ENCODE results near the gene EGR2.
"Not testable (repeated sequence)": the region's sequence is repeated elsewhere in the genome, so short reads cannot be mapped to it uniquely, and the experiment has no call there.

The EGR2 gene

DNA sequence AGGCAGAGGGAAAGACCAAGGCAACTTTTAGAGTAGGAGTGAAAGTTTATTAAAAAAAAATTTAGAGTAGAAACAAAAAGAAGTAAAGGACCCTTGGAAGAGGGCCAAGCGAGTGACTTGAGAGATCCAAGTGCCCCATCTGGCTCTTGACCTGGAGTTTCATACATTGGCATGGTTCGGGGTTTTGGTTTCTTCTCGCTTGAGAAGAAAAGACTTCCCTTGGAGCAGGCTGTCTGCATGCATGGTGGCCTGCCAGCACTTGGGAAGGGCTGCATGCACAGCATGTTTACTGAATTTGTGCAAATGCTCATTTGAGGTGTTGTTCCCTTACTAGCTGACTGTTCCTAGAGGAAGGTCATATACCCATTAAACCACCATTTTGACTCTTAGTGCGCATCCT is 20.4 kb downstream of the EGR2 start:
- DNase-seq (ENCODE audit: low read depth in 3 of 3, low spot score in 1 of 3) = no peak

DNA sequence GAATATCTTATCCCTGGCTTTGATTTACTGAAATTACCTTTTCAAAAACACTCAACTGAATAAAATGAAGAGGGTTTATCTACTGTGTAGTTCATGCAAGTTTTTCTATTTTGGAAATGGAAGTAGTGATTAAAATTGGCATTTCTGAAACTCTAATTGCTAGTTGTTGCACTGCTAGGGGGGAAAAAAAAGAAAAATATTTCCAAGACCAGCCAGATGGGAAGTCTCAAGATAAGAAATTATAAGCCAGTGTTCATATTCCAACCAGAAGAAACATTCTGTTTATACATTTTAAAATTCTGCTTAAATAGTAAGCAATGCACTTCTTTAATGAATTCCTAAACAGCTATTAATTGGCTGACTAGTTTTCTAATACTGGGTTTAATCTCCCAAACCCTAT is 21.1 kb downstream of the EGR2 start:
- DNase-seq (ENCODE audit: low read depth in 3 of 3, low spot score in 1 of 3) = no peak

DNA sequence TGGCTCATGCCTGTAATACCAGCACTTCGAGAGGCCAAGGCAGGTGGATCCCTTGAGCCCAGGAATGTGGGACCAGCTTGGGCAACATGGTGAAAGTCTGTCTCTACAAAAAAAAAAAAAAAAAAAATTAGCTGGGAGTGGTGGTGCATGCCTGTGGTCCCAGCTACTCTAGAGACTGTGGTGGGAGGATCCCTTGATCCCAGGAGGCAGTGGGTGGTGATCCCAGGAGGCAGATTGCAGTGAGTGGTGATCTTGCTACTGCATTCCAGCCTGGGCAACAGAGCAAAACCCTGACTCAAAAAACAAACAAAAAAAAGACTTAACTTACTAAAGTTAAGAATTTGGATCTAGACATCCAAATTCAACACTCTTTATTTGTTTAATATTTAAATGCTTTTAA is 21.9 kb downstream of the EGR2 start:
- DNase-seq (ENCODE audit: low read depth in 3 of 3, low spot score in 1 of 3) = no peak

DNA sequence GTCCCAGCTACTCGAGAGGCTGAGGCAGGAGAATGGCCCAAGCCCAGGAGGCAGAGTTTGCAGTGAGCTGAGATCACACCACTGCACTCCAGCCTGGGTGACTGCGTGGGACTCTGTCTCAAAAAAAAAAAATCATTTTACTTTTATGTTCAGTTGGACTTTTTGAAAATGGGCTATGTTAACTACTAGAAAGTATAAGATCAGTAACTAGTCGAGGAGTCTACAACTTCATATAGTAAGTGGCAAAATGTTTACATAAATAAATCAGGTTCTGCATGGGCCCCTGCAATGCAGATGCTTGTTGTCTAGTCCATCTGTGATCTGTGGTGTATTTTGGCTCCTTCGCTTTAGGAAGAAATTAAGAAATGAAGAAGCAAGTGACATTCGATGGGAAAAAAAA is 23.9 kb downstream of the EGR2 start:
- no peak for DNase-seq (ENCODE audit: low read depth in 3 of 3, low spot score in 1 of 3)

DNA sequence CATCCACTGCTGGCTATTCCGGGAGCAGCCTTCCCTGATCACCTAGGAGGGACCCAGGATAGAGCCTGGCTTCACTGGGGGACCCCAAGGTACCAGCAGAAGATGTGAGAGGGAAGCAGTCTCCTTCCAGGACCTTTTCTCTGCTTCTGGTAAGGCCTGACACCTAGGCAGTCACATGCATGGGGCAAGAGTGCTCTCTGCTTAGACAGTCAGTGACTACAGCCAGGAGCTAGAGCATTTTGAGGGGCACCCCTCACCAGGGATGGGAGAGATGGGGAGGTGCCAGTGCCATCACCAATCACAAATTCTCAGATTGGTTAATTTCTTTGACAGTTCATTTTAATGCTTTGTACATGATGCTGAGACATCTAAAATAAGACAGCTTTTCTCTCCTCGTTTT is 25.6 kb downstream of the EGR2 start:
- DNase-seq (ENCODE audit: low read depth in 3 of 3, low spot score in 1 of 3) = no peak

DNA sequence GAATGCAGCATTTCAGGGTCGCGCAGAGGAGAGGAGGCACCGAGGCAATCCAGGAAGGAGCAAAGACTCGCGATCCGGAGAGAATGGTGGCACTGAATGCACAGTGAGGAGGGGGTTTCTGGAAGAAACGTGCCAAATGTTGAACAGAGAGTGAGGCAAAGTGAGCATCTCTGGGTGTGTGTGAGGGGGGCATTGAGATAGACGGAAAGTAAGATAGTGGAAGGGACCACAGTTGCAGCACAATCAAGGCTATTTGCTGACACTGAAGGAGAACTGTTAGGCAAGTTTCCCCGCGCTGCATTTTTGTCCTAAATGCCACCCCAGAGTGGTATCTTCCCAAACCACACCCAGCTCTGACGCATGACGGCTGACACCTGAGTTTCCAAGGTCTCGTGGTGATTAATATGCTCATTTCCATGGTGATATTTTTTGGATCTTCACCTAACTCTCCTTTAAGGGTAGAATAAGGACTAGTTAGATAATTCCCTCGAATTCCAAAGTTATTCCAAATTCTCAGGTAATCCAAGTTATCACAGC is 26.1 kb downstream of the EGR2 start:
- DNase-seq (ENCODE audit: low read depth in 3 of 3, low spot score in 1 of 3) = no peak

DNA sequence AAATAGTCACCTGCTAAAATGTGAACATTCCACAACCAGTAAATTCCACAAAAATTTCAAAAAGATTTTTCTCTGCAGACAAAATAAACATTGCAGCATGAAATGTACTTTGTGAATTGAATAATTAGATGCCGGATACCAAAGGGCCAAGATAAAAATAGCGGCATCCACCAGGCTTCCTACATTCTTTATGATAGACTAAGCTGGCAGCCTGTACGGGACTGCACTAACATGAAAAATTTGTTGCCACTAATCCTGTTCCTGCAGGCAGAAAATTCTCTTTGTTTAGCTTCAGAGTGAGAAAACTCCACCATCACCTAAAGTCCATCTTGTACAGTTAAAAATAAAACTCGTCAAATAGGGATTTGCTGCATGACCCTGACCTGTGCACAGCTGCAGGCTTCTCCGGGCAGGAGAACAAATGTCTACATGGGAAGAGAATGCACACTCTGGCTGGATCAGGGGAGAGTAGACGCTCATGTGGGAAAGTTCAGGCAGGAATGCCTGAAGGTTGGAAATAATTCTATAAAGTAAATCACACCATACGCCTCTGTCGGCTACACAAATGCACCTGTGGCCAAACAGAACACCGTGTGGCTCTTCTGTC is 27.2 kb downstream of the EGR2 start:
- DNase-seq (ENCODE audit: low read depth in 3 of 3, low spot score in 1 of 3) = no peak

DNA sequence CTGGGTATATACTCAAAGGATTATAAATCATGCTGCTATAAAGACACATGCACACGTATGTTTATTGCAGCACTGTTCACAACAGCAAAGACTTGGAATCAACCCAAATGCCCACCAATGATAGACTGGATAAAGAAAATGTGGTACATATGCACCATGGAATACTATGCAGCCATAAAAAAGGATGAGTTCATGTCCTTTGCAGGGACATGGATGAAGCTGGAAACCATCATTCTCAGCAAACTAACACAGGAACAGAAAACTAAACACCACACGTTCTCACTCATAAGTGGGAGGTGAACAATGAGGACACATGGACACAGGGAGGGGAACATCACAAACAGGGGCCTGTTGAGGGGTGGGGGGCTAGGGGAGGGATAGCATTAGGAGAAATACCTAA is 27.9 kb downstream of the EGR2 start:
- DNase-seq (ENCODE audit: low read depth in 3 of 3, low spot score in 1 of 3) = not testable (repeated sequence)

DNA sequence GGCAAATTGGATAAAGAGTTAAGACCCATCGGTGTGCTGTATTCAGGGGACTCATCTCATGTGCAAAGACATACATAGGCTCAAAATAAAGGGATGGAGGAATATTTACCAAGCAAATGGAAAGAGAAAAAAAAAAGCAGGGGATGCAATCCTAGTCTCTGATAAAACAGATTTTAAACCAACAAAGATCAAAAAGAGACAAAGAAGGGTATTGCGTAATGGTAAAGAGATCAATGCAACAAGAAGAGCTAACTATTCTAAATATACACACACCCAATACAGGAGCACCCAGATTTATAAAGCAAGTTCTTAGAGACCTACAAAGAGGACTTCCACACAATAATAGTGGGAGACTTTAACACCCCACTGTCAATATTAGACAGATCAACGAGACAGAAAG is 31.6 kb downstream of the EGR2 start:
- not testable (repeated sequence) for DNase-seq (ENCODE audit: low read depth in 3 of 3, low spot score in 1 of 3)

DNA sequence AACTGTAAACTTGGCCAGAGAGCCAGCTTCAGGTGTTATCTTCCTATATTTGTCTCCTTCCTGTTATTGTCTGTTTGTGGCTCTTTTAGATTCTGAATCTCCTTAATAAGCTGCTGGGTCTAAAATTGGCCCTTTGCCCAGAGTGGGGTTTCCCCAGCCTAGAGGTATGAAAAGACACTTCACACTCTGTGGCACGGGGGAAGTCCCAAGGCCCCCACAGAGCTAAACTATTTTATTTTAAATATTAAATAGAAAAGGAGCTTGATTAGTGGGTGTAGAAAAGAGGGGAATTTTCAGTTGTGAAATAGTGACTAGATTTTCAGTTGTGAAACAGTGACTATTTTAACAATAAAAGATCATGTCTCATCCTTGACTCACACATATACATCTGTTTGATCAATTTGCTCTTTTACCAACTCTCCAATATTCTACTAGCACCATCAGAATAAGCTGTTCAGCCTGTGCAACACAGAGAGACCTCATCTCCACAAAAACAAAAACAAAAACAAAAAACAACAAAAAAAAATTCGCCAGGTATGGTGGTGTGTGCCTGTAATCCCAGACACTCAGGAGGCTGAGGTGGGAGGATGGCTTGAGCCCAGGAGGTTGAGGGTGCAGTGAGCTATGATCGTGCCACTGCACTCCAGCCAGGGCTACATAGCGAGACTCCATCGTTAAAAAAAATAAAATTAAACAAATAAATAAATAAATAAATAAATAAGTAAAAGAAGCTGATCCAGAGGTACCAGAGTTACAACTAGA is 36.5 kb downstream of the EGR2 start:
- DNase-seq (ENCODE audit: low read depth in 3 of 3, low spot score in 1 of 3) = peak; percentile 61 to 79 (median 61)

DNA sequence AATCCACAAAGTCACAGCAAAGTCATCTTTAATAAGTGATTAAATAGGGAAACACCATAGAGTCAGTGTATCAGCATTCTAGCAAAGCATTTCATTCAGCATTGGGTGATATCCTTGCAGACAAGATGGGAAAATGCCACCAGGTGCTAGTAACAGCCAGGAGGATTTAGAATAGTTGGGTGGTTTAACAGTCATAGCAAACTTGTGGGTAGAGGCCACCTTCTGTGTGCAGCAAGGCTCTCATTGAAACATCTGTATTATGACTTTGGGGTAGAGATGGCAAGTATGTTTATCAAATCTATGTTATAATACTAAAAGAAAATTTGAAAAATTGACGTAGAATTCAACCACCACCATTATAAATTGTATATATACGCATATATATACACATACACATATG is 38.0 kb downstream of the EGR2 start:
- DNase-seq (ENCODE audit: low read depth in 3 of 3, low spot score in 1 of 3) = no peak

DNA sequence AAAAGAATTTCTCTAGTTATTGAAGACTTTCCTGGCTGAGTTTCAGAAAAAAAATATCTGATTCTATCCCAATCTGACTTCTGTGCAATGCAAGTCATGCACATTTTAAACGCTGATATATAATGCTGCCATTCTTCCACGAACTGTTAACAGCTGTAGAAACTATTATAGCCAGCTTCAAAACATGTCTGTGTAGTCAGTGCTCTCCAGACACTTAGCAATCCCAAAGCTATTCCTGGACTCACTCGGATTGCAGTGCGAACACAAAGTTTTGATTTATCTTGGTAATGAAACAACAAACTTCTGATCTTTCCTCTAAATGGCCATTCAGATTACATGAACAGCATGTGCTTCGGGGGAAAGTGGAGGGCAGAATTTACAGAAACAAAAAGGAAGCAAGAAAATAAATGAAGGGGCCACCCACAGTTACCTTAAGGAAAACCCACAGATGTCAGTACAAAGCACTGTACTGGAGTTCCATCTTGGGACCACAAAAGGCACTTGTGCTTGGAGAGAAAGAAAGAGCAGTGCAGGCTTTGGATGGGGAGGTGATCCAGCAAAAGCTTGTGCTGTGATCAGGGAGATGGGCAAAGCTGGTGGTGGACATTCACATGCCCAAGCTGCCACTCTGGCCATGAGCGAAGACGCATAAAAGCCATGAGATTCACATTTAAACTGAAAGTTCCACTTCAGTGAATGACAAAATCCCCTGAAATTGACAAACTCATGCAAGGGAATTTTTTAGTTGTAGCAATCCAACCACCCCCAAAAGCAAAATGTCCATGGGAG is 43.8 kb downstream of the EGR2 start:
- no peak for DNase-seq (ENCODE audit: low read depth in 3 of 3, low spot score in 1 of 3)

DNA sequence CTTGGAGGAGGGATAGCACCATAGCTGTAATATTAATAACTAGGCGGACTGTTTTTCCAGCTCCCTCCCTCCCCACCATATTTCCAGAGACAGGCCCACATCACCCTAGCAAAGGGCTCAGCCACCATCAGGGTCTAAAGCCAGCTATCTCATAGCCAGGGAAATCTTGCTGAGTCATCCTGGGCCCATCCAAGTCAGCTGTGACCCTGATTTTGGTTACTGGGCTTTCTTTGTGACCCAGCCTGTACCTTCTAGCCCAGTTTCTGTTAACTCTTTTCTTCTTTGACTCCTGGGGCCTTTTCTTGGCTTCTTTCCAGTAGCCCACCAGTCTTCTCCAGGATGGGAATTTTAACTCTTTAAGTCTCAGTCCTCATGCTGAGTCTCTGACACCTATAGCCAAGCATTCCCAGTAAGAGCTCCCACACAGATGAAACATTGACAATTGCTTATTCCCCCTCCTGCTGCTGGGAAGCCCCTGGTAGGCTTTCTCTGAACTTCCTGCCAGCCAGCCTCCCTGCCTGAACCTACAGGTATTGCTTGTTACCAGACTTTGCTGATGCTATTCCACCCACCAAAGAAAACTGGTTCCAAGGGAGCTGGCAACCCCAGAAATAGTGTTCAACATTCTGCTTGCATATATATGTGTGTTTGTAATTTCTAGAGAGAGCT is 46.5 kb downstream of the EGR2 start:
- DNase-seq (ENCODE audit: low read depth in 3 of 3, low spot score in 1 of 3) = no peak

DNA sequence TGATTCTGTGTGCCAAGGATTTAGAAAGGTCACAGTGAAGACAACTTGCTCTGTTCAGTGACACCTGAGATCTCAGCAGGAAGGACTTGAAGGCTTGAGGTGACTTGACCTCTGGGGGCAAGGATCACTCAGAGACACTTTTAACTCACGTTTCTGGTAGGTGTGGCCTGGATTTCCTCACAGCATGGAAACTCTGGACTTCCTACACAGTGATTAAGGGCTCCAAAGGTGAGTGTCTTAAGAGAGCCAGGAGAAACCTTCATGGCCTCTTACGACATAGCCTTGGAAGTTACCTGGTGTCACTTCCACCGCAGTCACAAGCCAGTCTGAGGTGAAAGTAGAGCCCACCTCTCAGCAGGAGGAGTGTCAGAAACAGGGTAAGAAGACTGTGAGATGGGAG is 49.8 kb downstream of the EGR2 start:
- DNase-seq (ENCODE audit: low read depth in 3 of 3, low spot score in 1 of 3) = no peak

DNA sequence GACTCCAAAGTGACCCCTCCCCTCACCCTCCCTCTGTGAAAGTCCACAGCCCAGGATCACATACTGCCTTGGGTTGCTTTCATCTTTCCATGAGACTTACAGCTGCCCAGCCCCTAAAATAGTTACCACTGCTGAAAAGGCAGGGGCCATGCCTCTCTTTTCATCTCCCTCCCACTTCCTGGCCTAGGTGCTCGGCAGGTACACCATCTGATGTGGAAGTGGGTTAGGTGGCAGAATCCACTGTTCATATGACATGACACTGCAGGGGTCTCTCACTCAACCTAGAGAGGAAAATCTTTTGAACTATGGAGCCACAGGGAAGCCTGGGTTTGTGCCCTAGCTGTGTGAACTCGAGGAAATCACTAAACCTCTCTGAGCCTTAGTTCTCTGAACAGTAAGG is 50.4 kb downstream of the EGR2 start:
- DNase-seq (ENCODE audit: low read depth in 3 of 3, low spot score in 1 of 3) = no peak

DNA sequence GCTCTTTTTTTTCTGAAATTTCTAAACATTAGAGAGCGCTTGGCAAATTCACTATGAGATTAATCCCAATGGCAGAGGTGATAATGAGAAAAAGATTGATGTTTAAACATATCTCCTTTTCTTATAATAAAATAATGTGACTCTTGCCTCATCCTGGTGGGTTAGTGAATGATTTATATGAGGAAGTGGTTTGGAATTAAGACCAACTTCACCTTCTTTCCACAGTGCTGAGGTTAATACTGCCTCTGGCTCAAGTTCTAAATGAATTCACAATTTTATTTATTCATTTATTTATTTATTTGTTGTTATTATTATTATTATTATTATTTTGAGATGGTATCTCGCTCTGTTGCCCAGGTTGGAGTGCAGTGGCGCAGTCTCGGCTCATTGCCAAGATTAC is 52.2 kb downstream of the EGR2 start:
- no peak for DNase-seq (ENCODE audit: low read depth in 3 of 3, low spot score in 1 of 3)

DNA sequence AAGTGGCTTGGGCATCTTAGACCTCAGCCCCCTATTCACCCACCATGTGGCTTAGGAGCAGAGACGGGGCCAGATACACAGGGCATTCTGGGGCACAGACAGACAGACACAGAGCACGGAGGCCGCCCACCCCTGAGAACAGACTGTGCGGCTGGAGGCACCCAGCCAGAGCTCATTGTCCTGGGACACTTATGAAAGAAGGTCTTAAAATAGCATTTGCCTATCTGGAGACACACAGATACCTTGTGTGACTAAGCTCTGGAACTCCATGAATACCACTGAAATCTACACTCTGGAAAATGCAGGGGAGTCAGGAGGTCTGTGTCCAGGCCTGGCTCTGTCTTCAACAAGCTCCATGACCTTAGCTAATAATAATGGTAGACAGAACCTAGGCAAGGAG is 53.0 kb downstream of the EGR2 start:
- no peak for DNase-seq (ENCODE audit: low read depth in 3 of 3, low spot score in 1 of 3)
